A673 (cell line): ENCODE results near the gene SUSD1.

Experiments
- CTCF ChIP-seq: fragments of 300-800, 200-600 bp; sonication (generic); conservative IDR thresholded peaks from 2 replicates; pipeline ENCODE4 v1.5.1; 2017; ENCODE audit warnings: low read depth, mild to moderate bottlenecking, antibody characterized with exemption, low read length, moderate library complexity, mixed read lengths
- EZH2 ChIP-seq: fragments of 200-600 bp; sonication (generic); IDR thresholded peaks from 2 replicates; pipeline ENCODE4 v1.6.1; 2017; ENCODE audit warnings: borderline replicate concordance, low read depth, mild to moderate bottlenecking, mixed read lengths, antibody characterized with exemption, low read length; ENCODE audit not compliant: poor library complexity, severe bottlenecking

- TF ChIP-seq EZH2, result no peak
- no peak for TF ChIP-seq CTCF
Measured at GRCh38 chr9:112198646-112199045, 23.5 kb upstream of the SUSD1 start.
